VCaP (cell line): ENCODE results near the gene CERKL.

Source experiments
- H3K27ac ChIP-seq: fragments of 450-650 bp; 2 replicates; pipeline ENCODE4 v1.5.1; 2017
- TF ChIP-seq, protein P1 (sequence below): fragments of 450-650 bp; conservative IDR thresholded peaks from 2 replicates; pipeline ENCODE4 v1.5.1; 2017; ENCODE audit warnings: mild to moderate bottlenecking, moderate library complexity

CERKL gene

DNA sequence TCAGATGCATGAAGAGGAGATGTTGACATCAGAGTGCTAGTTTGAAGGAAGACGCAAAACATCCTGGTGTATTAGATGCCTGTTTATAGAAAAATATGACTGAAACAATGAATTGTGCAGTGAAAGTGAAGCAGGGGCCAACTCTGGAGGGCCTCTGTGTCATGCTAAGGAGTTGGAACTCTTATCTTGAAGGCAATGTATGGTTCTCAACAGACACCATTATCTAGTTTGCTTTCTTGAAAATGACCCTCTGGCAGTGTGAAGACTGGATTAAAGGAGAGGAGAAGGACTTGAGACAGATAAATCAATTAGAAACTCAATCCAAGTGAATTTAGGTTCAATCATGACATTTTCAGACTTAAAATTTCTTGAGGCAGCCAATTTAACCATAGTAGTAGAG lies 136.7 kb downstream of the CERKL start:
- TF ChIP-seq, protein P1, sequence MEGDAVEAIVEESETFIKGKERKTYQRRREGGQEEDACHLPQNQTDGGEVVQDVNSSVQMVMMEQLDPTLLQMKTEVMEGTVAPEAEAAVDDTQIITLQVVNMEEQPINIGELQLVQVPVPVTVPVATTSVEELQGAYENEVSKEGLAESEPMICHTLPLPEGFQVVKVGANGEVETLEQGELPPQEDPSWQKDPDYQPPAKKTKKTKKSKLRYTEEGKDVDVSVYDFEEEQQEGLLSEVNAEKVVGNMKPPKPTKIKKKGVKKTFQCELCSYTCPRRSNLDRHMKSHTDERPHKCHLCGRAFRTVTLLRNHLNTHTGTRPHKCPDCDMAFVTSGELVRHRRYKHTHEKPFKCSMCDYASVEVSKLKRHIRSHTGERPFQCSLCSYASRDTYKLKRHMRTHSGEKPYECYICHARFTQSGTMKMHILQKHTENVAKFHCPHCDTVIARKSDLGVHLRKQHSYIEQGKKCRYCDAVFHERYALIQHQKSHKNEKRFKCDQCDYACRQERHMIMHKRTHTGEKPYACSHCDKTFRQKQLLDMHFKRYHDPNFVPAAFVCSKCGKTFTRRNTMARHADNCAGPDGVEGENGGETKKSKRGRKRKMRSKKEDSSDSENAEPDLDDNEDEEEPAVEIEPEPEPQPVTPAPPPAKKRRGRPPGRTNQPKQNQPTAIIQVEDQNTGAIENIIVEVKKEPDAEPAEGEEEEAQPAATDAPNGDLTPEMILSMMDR: no peak
- no peak overlapping the region for H3K27ac ChIP-seq

DNA sequence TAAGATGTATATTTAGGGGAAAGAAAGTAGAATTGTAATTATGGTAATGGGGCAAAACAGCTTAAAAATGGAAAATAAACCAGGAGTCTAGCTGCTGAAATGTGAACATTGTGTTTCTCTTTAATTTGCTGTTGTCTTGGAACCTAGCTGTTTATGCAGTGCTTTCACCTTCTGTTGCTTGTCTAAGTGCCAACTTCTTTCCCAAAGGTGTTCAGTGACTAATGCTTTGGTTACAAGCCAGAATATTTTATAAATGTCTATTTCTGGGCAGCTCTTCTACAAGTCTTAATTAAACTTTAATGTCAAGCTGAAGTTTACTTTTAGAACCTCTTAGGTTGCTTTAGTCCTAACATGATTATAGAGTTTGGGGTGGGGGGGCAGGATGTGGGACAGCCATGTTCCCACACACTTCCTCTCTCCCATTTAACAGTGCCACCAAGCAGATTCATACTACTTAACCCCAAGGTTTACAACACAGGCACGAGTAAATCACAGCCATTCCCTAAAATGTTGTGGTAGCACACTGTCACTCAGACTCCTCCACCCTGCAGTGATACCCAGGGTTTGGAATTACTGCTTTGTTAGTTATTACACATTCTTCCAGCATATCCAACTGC lies 139.1 kb downstream of the CERKL start:
- TF ChIP-seq, protein P1: no peak
- no peak overlapping the region; the same call in 1 of the 2 replicates for H3K27ac ChIP-seq

DNA sequence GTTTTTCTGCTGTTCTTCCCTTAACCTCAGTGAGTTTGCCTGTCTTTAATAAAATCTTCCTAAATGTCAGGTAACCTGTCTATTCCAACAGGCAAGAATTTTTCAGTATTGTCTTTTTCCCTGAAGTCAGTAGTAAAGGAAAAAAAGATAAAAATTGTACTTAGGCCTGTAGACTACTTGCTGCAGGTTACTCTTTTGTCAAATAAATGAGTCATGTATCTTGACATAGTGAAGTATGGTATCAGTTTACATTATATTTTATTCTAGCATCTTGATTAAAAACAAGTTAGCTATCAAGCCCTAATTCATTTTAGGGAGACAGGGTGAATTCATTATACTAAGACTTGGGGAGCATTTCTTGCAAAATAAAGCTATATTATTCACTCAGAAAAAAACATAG lies 139.9 kb downstream of the CERKL start:
- TF ChIP-seq, protein P1: no peak

DNA sequence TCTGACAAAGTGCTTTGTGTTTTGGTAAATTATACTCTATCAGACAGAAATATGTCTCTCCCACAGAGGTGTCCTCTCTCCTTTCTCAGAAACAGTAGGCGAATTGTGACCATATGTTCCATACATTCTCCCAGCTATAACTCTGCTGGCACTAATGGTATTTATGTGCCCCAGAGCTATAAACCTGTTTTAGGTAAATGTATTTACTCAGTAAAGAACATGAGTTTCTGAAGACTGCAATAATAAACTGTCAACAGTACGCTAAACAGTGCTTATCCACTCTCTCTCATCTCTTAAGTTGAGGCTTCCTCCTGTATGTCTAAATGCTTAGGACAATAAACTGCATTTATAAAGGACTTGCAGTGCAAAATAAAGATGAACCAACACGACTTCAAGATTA lies 141.2 kb downstream of the CERKL start:
- H3K27ac ChIP-seq: no peak overlapping the region
- TF ChIP-seq, protein P1: no peak

More for the DNA sequence above, 139.9 kb downstream of the CERKL start:
- H3K27ac ChIP-seq: no peak overlapping the region

DNA sequence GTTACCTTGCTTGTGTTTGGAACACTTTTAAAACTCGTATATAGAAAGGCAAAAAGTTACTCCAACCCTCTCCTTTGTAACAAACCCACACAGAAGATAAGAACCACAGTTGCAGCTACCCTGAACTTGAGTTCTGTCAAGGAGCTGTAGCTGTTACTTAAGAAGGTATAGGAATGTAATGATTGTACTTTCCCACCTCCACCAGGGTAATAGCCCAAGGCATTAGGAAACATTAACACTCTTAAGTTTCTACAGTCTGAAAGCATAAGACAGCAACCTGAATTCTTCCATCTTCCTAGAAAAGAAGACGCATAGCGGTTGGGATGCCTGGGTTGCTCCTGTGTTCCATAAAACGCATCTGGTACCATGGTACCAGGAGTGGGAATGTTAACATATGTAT lies 156.7 kb downstream of the CERKL start:
- H3K27ac ChIP-seq: peak overlapping the region; percentile 23; the same call in 1 of the 2 replicates
- TF ChIP-seq, protein P1: no peak

DNA sequence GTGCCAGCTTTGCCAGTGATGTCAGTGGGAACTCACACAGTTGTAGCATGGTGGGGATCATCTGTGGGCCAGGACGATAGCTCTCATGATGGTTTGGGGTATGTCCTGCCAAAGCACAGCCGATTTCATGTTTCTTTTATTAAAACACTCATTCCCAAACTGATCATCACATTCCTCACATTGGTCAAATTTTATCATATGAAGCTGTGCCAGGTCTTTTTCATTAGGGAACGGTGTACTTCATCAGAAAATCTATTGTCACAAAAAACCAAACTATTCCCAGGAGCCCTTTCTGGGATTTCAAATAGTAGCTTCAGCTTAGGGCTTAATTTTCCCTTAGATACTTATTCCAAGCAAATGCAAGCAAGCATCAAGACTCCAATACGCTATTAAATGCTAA lies 157.7 kb downstream of the CERKL start:
- TF ChIP-seq, protein P1: no peak

More for the DNA sequence above, 157.7 kb downstream of the CERKL start:
- peak overlapping the region; percentile 23; the same call in 1 of the 2 replicates for H3K27ac ChIP-seq
